ENCODE measurements around the gene CARHSP1.

CARHSP1 gene

GRCh38 chr16:8887431-8887765, 18.6 kb upstream of the CARHSP1 start:
- H3K27ac ChIP-seq = no peak overlapping the region
- TF ChIP-seq, protein P1, sequence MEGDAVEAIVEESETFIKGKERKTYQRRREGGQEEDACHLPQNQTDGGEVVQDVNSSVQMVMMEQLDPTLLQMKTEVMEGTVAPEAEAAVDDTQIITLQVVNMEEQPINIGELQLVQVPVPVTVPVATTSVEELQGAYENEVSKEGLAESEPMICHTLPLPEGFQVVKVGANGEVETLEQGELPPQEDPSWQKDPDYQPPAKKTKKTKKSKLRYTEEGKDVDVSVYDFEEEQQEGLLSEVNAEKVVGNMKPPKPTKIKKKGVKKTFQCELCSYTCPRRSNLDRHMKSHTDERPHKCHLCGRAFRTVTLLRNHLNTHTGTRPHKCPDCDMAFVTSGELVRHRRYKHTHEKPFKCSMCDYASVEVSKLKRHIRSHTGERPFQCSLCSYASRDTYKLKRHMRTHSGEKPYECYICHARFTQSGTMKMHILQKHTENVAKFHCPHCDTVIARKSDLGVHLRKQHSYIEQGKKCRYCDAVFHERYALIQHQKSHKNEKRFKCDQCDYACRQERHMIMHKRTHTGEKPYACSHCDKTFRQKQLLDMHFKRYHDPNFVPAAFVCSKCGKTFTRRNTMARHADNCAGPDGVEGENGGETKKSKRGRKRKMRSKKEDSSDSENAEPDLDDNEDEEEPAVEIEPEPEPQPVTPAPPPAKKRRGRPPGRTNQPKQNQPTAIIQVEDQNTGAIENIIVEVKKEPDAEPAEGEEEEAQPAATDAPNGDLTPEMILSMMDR (IDR thresholded peaks at IDR 0.05) = no peak
- no peak for TF ChIP-seq ZFX (IDR thresholded peaks at IDR 0.05; ENCODE audit: borderline replicate concordance)

DNA sequence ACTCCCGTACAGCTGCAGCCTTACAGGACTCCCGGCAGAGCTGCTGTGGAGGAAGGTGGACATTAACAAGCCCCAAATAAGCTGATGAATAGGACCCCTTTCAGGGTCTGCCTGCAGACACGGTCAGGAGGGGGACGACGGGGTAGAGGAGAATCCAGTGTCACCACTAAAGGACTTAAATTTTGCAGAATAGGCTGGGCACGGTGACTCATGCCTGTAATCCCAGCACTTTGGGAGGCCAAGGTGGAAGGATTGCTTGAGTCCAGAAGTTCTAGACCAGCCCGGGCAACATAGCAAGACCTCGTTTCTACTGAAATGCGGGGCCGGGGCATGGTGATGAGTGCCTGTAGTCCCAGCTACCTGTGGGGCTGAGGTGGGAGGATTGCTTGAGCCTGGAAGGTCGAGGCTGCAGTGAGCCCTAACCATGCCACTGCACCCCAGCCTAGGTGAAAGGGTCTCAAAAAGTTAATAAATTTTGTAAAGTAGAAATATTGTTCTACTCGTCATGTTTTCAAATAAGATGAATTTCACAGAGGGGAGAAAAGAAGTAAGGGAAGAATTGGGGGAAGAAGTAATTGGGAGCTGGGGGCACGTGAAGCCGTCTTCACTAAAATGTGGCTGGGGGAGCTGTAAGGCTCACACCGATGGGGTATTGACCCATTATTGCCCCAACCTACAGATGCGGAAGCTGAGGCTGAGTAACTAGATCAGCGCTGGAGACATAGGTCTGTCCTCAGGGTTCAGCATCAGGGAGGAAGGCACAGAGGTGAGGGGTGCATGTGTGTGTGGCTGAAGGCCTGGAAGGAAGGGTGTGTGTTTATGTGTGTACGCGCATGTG, 18.0 kb upstream of the CARHSP1 start:
- H3K27ac ChIP-seq = no peak overlapping the region
- no peak for TF ChIP-seq ZFX (IDR thresholded peaks at IDR 0.05; ENCODE audit: borderline replicate concordance)
- TF ChIP-seq, protein P1 (IDR thresholded peaks at IDR 0.05) = no peak

DNA sequence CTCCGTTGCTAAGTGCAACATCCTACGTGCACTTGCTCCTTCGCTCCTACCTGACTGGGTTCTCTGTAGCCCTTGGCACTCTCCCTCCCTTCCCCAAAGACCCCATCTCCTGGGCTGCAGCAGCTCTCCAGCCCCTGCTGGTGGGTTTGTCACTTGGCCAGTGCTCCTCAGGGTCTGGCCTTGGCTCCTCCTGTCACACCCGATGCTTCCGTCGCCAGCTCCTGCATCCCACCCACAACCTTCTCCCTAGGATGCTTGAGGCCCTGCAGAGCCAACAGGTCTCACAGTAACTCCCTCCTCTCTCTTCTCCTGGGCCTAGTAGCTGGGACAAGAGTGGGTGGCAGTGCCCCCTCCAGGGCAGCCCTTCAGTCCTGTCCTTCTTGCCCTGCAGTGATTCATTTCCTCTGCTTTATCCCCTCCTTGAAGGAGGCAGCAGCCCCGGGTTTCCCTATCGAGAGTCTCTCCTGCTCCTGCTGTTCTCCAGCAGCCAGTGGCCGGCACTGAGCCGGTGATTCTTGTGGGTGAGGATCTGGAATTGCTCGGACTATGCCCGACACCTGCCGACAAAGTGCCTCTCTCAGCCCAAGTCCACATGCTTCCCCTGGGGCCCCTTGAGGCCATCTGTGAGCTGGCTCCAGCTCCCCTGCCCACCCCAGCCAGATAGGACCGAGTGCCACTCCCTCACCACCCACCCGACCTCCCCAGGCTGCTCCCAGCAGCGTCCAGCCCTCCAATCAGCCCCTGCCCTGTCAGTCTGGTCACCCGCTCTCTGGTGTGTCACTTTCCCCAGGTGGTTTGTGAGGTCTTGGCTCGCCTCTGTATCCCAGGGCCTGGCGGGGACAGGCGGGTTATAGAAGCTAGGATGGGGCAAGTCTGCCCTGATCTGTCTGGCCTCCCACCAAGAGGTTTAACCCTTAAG, 17.1 kb upstream of the CARHSP1 start:
- TF ChIP-seq, protein P1 (IDR thresholded peaks at IDR 0.05) = no peak
- no peak for TF ChIP-seq ZFX (IDR thresholded peaks at IDR 0.05; ENCODE audit: borderline replicate concordance)
- no peak overlapping the region for H3K27ac ChIP-seq

DNA sequence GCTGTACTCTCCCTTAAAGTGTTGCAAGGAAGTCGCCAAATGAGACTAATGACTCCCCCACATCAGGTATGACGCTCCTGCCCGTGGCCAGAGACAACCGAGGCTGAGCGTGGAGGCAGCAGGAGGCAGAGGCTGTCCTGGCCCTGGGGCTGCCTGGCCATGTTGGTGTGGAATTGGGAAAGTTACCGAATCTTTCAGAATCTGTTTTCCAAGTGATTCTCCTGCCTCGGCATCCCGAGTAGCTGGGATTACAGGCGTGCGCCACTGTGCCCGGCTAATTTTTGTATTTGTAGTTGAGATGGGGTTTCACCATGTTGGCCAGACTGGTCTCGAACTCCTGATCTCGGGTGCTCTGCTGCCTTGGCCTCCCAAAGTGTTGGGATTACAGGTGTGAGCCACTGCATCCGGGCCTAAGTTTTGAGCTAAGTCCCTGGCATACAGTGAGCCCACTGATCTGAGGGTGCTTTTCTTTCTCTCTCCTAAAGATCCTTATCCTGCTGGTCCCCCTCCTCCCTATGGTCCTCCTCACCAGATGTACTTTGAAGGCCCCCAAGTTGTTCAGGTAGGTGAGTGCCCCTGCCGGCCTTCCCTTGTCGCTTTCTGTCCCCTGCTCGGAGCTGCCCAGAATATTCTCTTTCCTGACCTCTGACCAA, 14.0 kb upstream of the CARHSP1 start:
- H3K27ac ChIP-seq = no peak overlapping the region
- TF ChIP-seq ZFX (IDR thresholded peaks at IDR 0.05; ENCODE audit: borderline replicate concordance) = no peak
- TF ChIP-seq, protein P1 (IDR thresholded peaks at IDR 0.05) = no peak

DNA sequence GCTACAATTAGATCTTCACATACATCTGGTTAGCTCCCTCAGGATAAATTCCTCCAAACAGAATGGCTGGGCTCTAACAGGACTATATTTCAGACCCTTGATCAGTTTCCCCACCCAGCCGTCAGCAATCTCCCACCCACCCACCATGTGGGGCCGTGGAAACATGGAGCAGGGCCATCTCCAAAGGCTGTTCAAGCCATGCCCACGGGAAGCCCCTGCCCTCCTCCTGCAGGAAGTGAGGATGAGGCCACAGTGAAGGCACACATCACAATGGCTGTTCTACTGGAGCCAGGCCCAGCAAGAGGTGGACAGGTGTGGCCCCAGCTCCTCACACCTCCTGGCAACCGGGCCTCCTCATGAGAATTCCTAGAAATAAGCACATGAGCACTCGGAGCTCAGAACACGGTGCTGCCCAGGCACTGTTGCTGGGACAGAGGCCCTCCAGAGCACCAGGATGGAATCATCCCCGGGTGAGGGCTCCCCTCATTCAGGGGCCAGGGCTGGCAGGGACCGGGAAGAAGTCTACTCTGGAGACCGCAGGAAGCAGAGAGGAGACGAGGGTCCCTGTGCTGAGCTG, 13.3 kb upstream of the CARHSP1 start, which contains the start of gene LITAFD:
Gene LITAFD, plus strand, starts transcription at position 311 of the 577 bp plus-strand sequence. CDS start 2,005 bp downstream, outside the sequence.
- TF ChIP-seq, protein P1 (IDR thresholded peaks at IDR 0.05) = no peak
- no peak for TF ChIP-seq ZFX (IDR thresholded peaks at IDR 0.05; ENCODE audit: borderline replicate concordance)

DNA sequence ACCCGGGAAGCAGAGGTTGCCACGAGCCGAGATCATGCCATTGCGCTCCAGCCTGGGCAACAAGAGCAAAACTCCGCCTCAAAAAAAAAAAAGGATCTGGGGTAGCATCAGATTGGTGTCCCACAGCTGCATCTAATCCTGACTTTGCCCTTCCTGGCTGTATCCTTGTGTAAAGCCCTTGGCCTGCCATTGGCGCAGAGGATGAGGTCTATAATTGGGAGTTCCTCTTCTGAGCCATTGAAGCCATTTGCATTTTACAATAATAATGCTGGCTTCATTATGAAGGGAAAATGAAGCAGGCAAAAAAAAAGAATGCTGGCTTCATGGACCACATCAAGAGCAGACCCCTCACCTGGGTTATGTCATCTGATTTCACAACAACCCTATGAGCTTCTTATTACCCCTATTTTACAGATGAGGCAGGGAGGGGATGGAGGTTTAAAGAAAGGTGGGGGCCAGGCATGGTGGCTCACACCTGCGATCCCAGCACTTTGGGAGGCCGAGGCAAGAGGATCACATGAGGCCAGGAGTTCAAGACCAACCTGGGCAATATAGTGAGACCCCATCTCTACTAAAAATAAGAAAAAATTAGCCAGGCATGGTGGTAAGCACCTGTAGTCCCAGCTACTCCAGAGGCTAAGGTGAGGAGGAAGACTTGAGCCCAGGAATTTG, 12.2 kb upstream of the CARHSP1 start:
- no peak overlapping the region for H3K27ac ChIP-seq
- TF ChIP-seq ZFX (IDR thresholded peaks at IDR 0.05; ENCODE audit: borderline replicate concordance) = no peak
- TF ChIP-seq, protein P1 (IDR thresholded peaks at IDR 0.05) = no peak

More for the DNA sequence above, 13.3 kb upstream of the CARHSP1 start, which contains the start of gene LITAFD:
- no peak within 1 kb of the TSS for H3K27ac ChIP-seq
